ENCODE results near the gene ST3GAL2. TPM values are rescaled to one million over a fixed set of nuclear protein-coding genes. Genes with fewer than 3 reads are reported as not detected.
A peak's percentile ranks its signal among the peaks of the same experiment; 100 is the strongest.

ST3GAL2 gene
- total and polyA plus RNA-seq, 9 of the 15 experiments (the other 6 are each of a cell fraction or from before 2014, with no cell fraction given), result 1.5 to 108 (median 34.3) TPM

DNA sequence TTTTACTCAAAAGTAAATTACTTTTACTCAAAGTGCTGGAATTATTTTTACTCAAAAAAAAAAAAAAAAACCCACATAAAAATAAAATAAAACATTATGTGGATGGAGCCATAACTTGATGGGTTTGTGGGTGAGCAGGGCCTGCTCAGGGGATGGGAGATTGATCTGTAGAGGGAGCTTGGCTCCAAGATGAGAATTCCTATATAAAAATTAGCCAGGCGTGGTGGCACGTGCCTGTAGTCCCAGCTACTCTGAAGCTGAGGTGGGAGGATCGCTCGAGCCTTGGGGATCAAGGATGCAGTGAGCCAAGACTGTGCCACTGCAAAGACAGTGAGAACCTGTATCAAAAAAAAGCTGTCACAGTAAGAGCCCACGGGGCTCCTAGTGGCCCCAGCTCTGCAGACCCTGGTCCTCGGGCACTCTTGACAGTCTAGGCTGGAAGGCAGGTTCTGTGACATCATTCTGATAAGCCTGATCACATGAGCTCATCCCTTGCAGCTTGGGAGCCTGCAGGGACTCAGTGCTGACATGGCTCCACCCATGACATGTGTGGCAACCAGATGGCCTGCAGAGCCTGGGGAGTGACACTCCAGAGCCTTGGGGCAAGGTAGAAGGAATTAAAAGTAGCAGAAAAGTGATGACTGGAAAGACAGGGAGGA, 42.5 kb downstream of the ST3GAL2 start (continued):
- peak; percentile 51 for TF ChIP-seq ARID1B (IDR thresholded peaks at IDR 0.05)
- TF ChIP-seq, protein P1, sequence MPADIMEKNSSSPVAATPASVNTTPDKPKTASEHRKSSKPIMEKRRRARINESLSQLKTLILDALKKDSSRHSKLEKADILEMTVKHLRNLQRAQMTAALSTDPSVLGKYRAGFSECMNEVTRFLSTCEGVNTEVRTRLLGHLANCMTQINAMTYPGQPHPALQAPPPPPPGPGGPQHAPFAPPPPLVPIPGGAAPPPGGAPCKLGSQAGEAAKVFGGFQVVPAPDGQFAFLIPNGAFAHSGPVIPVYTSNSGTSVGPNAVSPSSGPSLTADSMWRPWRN (IDR thresholded peaks at IDR 0.05; ENCODE audit: low read depth), result no peak
- 0 out of 2 replicates have a peak, but pooled peaks have one; percentile 55 for TF ChIP-seq SMAD3 (CRISPR knock-in tag; conservative IDR thresholded peaks at IDR 0.05)
- TF ChIP-seq, protein P2, sequence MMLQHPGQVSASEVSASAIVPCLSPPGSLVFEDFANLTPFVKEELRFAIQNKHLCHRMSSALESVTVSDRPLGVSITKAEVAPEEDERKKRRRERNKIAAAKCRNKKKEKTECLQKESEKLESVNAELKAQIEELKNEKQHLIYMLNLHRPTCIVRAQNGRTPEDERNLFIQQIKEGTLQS (IDR thresholded peaks at IDR 0.05), result peak; percentile 87
- TF ChIP-seq, protein P2 (CRISPR knock-in tag; conservative IDR thresholded peaks at IDR 0.05), result no peak
- 0 out of 2 replicates have a peak, but pooled peaks have one; percentile 24 for TF ChIP-seq HDAC2 (IDR thresholded peaks at IDR 0.05)
- TF ChIP-seq L3MBTL2 (IDR thresholded peaks at IDR 0.05), result peak; percentile 46
- TF ChIP-seq JUND (IDR thresholded peaks at IDR 0.05; ENCODE audit: borderline replicate concordance, low read depth, low read length), result peak; percentile 89
- peak; percentile 91 for TF ChIP-seq JUND (tag; IDR thresholded peaks at IDR 0.05; ENCODE audit: borderline replicate concordance, low read depth, low read length)
- peak; percentile 26; the same call in 1 of the 2 replicates for TF ChIP-seq TAL1 (IDR thresholded peaks at IDR 0.05)
- peak in 1 of 2 experiments; percentile 70; a peak in 1 of 4 replicates for TF ChIP-seq HDAC1 (IDR thresholded peaks at IDR 0.05)
- TF ChIP-seq, protein P3, sequence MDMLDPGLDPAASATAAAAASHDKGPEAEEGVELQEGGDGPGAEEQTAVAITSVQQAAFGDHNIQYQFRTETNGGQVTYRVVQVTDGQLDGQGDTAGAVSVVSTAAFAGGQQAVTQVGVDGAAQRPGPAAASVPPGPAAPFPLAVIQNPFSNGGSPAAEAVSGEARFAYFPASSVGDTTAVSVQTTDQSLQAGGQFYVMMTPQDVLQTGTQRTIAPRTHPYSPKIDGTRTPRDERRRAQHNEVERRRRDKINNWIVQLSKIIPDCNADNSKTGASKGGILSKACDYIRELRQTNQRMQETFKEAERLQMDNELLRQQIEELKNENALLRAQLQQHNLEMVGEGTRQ (CRISPR knock-in tag; IDR thresholded peaks at IDR 0.05), result peak; percentile 78
- TF ChIP-seq DIDO1 (tag; IDR thresholded peaks at IDR 0.05; ENCODE audit: low read depth), result no peak
- peak; percentile 54; the same call in 1 of the 2 replicates for TF ChIP-seq ZNF239 (CRISPR knock-in tag; IDR thresholded peaks at IDR 0.05)
- peak; percentile 45; the same call in 1 of the 2 replicates for TF ChIP-seq MXI1 (IDR thresholded peaks at IDR 0.05; ENCODE audit: low read depth, low read length)
- no peak for TF ChIP-seq ZNF408 (CRISPR knock-in tag; IDR thresholded peaks at IDR 0.05; ENCODE audit: low read depth)
- TF ChIP-seq POLR2AphosphoS5 (IDR thresholded peaks at IDR 0.05; ENCODE audit: control insufficient read depth, insufficient read depth, low read depth, low read length), result peak; percentile 22; the same call in 1 of the 2 replicates
- no peak for TF ChIP-seq ZFX (CRISPR knock-in tag; IDR thresholded peaks at IDR 0.05)
- peak; percentile 67 for TF ChIP-seq CBFA2T3 (IDR thresholded peaks at IDR 0.05)
- TF ChIP-seq, protein P4, sequence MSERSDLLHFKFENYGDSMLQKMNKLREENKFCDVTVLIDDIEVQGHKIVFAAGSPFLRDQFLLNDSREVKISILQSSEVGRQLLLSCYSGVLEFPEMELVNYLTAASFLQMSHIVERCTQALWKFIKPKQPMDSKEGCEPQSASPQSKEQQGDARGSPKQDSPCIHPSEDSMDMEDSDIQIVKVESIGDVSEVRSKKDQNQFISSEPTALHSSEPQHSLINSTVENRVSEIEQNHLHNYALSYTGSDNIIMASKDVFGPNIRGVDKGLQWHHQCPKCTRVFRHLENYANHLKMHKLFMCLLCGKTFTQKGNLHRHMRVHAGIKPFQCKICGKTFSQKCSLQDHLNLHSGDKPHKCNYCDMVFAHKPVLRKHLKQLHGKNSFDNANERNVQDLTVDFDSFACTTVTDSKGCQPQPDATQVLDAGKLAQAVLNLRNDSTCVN (CRISPR knock-in tag; IDR thresholded peaks at IDR 0.05), result no peak
- TF ChIP-seq SIN3A (IDR thresholded peaks at IDR 0.05; ENCODE audit: borderline replicate concordance in 2 of 2, control insufficient read depth in 1 of 2, low read depth in 2 of 2, low read length in 2 of 2), result peak; percentile 62 to 86; a peak in 1 of 4 replicates
- 0 out of 2 replicates have a peak, but pooled peaks have one; percentile 13 for TF ChIP-seq ZNF766 (CRISPR knock-in tag; conservative IDR thresholded peaks at IDR 0.05)
- 0 out of 4 replicates have a peak, but pooled peaks of 1 of the 2 experiments have one; percentile 64 for TF ChIP-seq ZNF639 (CRISPR knock-in tag; conservative IDR thresholded peaks at IDR 0.05 in 1 of 2, IDR thresholded peaks at IDR 0.05 in 1 of 2)

All from K562 (cell line).